Progenitor cell of endocrine pancreas (in vitro differentiated cells): Measurements from ENCODE around the gene ATP2A1. TPM values are rescaled to one million over a fixed set of nuclear protein-coding genes. Genes with fewer than 3 reads are reported as not detected.
A peak's percentile ranks its signal among the peaks of the same experiment; 100 is the strongest.

Experiments
- DNase-seq: peaks from one replicate; pipeline ENCODE4 v3.0.0; 2021; ENCODE audit warnings: low spot score; ENCODE audit not compliant: unreplicated experiment
- H3K27ac Mint-ChIP-seq: 2 replicates; pipeline ENCODE4 v1.8.0; 2021; ENCODE audit warnings: mild to moderate bottlenecking, moderate library complexity, mixed read lengths
- H3K27me3 Mint-ChIP-seq: 2 replicates; pipeline ENCODE4 v1.8.0; 2021; ENCODE audit warnings: mixed read lengths
- H3K36me3 Mint-ChIP-seq: 2 replicates; pipeline ENCODE4 v1.8.0; 2022; ENCODE audit warnings: mixed read lengths; ENCODE audit not compliant: insufficient read depth
- H3K4me1 Mint-ChIP-seq: 2 replicates; pipeline ENCODE4 v1.8.0; 2021; ENCODE audit warnings: low read depth, mixed read lengths
- H3K4me3 Mint-ChIP-seq: 2 replicates; pipeline ENCODE4 v1.8.0; 2021; ENCODE audit warnings: low read depth, mild to moderate bottlenecking, moderate library complexity, mixed read lengths
- H3K9me3 Mint-ChIP-seq: 2 replicates; pipeline ENCODE4 v1.8.0; 2021; ENCODE audit warnings: low read depth, mixed read lengths
- CTCF ChIP-seq: fragments of 200-600 bp; sonication (generic); IDR thresholded peaks from one replicate; pipeline ENCODE4 v1.5.0; 2021; ENCODE audit warnings: antibody characterized with exemption, mild to moderate bottlenecking; ENCODE audit not compliant: unreplicated experiment
- total RNA-seq: library from RNA; stranded (reverse); gene quantifications from 2 replicates; pipeline ENCODE4 v1.2.1, GENCODE V29; 2021

Gene ATP2A1
- total RNA-seq, 1 donor from 2014 or later = 3.0 TPM

GRCh38 chr16:28869201-28869600 lies 9.1 kb upstream of the ATP2A1 start:
- Mint-ChIP-seq H3K4me1 (peaks cover 11% of the 10 kb centered on the region), H3K4me3 (no peak overlapping the region), H3K27me3 (no peaks in the 10 kb centered on the region), H3K9me3 (no peaks in the 10 kb centered on the region), H3K27ac (no peak overlapping the region), H3K36me3 (peaks cover 16% of the 10 kb centered on the region)
- no peak for TF ChIP-seq CTCF
- no peak for DNase-seq

GRCh38 chr16:28872952-28873351 lies 5.3 kb upstream of the ATP2A1 start:
- Mint-ChIP-seq H3K36me3 (peaks cover 13% of the 10 kb centered on the region), H3K9me3 (no peaks in the 10 kb centered on the region), H3K27me3 (no peaks in the 10 kb centered on the region), H3K4me1 (no peaks in the 10 kb centered on the region), H3K4me3 (no peak overlapping the region), H3K27ac (no peak overlapping the region)
- no peak for DNase-seq
- no peak for TF ChIP-seq CTCF

GRCh38 chr16:28873543-28874201 lies 4.6 kb upstream of the ATP2A1 start:
- no peak overlapping the region for H3K4me3 Mint-ChIP-seq
- no peak for DNase-seq
- H3K27ac Mint-ChIP-seq = peak overlapping the region; percentile 37
- peak; percentile 59 for TF ChIP-seq CTCF
- H3K36me3 Mint-ChIP-seq = peaks cover 13% of the 10 kb centered on the region
- H3K27me3 Mint-ChIP-seq = no peaks in the 10 kb centered on the region
- no peaks in the 10 kb centered on the region for H3K4me1 Mint-ChIP-seq
- no peaks in the 10 kb centered on the region for H3K9me3 Mint-ChIP-seq

- Mint-ChIP-seq H3K4me1 (peaks cover 4% of the 10 kb centered on the region), H3K9me3 (no peaks in the 10 kb centered on the region), H3K36me3 (peaks cover 13% of the 10 kb centered on the region), H3K4me3 (no peak overlapping the region), H3K27me3 (no peaks in the 10 kb centered on the region), H3K27ac (peak overlapping the region; percentile 37)
- TF ChIP-seq CTCF = no peak
- no peak for DNase-seq
These were observed 3.9 kb upstream of the ATP2A1 start for GRCh38 chr16:28874406-28874805.

- Mint-ChIP-seq H3K9me3 (no peaks in the 10 kb centered on the region), H3K27ac (no peak overlapping the region), H3K27me3 (no peaks in the 10 kb centered on the region), H3K36me3 (peaks cover 6% of the 10 kb centered on the region), H3K4me3 (no peak overlapping the region), H3K4me1 (peaks cover 5% of the 10 kb centered on the region)
- no peak for DNase-seq
- no peak for TF ChIP-seq CTCF
These were observed 2.9 kb upstream of the ATP2A1 start for GRCh38 chr16:28875134-28876018.
